GM12875 (cell line): ENCODE data around the gene EPB41L4A.

Experiments
- H3K4me3 ChIP-seq: one replicate; pipeline ENCODE4 v1.5.1; 2011; ENCODE audit warnings: low read depth, low read length, control low read depth
- TF ChIP-seq, protein P1 (sequence below): IDR thresholded peaks from 2 replicates; pipeline ENCODE4 v1.5.1; 2011; ENCODE audit warnings: low read depth, mild to moderate bottlenecking, control low read depth, inconsistent platforms, low read length, moderate library complexity, borderline replicate concordance; ENCODE audit not compliant: insufficient read depth

EPB41L4A gene

DNA sequence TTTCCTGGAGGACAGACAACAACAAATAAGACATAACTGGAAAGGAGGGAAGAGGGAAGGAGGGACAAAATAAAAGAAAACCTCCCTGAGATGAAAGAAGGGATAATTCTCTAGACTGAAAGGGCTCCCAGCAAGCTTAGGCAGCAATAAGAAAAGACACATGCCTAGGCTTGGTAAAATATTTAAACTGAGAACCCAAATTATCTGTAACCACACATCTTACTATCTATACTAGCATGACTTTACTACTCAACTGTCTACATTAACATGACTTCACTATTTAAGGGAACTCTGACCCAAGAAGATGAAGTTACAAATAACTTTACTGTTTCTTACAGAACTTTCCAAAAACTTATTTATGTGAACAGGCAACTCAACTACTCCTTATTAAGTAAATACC is 95.9 kb downstream of the EPB41L4A start:
- H3K4me3 ChIP-seq: no peak overlapping the region
- TF ChIP-seq, protein P1, sequence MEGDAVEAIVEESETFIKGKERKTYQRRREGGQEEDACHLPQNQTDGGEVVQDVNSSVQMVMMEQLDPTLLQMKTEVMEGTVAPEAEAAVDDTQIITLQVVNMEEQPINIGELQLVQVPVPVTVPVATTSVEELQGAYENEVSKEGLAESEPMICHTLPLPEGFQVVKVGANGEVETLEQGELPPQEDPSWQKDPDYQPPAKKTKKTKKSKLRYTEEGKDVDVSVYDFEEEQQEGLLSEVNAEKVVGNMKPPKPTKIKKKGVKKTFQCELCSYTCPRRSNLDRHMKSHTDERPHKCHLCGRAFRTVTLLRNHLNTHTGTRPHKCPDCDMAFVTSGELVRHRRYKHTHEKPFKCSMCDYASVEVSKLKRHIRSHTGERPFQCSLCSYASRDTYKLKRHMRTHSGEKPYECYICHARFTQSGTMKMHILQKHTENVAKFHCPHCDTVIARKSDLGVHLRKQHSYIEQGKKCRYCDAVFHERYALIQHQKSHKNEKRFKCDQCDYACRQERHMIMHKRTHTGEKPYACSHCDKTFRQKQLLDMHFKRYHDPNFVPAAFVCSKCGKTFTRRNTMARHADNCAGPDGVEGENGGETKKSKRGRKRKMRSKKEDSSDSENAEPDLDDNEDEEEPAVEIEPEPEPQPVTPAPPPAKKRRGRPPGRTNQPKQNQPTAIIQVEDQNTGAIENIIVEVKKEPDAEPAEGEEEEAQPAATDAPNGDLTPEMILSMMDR: no peak

DNA sequence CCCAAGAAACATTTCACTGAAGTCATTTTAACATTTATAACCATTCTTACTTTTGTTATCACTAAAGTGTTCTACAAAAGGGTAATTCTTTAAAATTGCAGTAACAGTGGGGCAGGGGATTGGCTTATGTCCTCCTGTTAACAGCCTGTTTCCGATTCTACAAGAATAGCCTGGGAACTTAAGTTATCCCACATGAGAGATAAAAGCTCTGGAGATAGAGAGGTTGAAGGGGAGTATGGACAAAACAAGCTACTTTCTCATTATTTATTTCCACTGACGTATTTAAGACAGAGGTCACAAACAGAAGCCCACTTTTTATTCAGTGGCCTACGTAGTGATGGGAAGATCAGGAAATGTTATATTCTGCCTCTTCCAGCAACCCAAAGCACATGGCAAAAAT is 98.7 kb downstream of the EPB41L4A start:
- H3K4me3 ChIP-seq: no peak overlapping the region
- TF ChIP-seq, protein P1: no peak

DNA sequence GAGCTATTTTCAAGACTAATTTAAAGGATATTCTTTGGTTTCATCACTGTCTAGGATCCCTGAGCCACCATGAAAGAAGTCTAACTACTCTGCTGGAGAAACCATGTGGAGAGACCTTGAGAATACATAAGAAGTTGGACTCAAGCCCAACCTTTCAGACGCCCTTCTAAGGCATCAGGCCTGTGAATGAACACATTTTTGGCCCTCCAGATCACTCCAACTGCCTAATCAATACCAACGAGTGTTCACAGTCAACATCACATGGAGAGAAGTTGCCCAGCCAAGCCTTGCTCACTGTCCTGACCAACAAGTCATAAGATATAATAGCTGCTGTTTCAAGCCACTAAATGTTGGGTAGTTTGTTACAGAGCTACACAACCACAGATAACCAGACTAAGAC is 100.7 kb downstream of the EPB41L4A start:
- H3K4me3 ChIP-seq: no peak overlapping the region
- TF ChIP-seq, protein P1: no peak

DNA sequence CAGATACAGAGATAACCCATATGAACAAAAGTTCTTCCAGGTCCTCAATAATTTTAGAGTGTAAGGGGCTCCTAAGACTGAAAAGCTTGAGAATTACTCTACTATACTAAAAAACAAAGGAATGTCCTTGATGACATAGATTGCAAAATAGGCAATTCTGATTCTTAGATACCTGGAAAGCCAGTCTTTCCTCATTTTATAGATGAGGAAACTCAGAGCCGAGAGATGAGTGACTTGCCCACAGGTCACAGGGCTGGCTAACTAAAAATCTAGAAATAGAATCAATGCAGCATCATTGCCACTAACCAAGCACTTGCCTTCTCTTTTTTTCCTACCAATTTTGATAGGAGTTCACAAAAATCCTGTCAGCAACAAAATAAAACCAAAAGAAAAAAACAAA is 101.2 kb downstream of the EPB41L4A start:
- TF ChIP-seq, protein P1: no peak
- H3K4me3 ChIP-seq: no peak overlapping the region

DNA sequence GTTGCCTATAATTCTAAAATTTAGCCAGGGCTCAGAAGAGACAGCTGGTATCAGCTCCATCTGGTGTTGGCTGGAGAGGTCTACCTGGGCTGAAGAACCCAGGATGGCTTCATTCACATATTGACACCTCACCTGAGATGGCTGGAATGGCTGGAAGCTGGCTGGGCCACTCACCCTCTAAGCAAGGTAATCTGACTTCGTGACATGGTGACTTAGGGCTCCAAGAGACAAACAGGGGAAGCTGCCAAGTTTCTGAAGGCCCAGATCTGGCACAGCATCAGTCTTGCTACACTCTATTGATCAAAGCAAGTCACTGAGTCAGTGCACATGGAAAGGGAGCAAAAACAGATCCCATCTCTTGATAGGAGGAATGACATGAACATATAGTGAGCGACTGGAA is 102.3 kb downstream of the EPB41L4A start:
- TF ChIP-seq, protein P1: no peak
- no peak overlapping the region for H3K4me3 ChIP-seq

DNA sequence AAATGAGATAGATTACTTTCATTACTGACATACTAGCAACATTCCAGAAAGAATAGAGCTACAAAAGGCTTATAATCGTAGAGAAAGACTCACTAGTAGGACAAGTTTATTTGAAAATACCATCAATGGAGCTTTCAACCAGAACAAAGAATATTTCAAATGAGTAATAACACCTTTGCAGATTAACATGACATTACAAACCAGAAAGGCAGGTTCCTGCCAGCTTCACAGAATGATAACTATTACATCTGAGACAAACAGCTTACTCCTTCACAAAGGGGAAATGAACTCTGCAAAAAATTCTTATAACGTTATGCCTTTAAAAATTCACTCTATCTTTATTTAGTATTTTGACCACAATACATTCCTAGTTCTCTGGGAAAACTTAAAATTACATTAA is 103.1 kb downstream of the EPB41L4A start:
- H3K4me3 ChIP-seq: no peak overlapping the region
- TF ChIP-seq, protein P1: no peak

DNA sequence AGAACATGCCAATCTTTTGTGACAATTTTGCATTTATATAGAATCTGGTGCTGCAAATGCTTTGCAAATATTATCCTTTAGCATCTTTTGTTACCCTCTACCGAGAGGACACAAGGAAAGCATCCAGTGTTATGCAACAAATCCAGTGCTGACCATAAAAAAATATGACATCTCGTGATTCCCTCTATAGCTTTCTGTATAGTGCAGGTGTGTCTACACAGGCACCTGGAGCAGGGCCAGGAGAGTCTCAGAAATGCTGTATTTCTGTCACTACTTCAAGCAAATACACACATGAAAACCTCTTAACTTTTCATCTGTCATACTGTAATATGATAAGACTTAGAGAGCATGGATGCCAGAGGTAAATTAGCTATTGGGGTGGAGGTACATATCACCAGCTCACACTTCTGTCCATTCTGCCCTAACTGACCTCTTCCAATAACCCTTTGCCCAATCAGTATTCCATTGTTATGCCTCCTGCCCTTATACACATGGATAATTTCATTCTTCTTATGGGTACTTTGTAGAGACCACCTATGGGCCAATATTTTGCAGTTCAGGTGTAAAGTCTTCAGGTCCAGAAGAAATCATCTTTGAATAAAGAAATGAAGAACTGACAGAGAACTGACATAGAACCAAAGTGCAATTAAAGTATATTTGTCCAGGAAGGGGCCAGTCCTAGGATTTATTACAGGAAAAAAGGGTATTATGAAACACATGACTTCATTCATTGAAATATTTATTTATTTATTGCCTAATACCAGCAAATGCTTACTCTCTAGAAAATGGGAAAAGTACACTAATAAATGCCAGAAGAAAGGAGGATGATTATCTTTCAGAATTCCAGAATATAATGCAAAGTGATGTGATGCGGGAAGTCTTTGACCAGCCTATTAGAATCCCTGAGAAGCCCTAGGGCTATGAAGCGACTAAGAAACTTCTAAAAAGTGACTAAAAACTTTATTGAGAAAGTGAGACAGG is 106.5 kb downstream of the EPB41L4A start:
- no peak overlapping the region for H3K4me3 ChIP-seq
- TF ChIP-seq, protein P1: no peak
